Measurements from ENCODE around the gene MTSS2.
"Not testable (repeated sequence)": the region's sequence is repeated elsewhere in the genome, so short reads cannot be mapped to it uniquely, and the experiment has no call there.

Gene MTSS2

DNA sequence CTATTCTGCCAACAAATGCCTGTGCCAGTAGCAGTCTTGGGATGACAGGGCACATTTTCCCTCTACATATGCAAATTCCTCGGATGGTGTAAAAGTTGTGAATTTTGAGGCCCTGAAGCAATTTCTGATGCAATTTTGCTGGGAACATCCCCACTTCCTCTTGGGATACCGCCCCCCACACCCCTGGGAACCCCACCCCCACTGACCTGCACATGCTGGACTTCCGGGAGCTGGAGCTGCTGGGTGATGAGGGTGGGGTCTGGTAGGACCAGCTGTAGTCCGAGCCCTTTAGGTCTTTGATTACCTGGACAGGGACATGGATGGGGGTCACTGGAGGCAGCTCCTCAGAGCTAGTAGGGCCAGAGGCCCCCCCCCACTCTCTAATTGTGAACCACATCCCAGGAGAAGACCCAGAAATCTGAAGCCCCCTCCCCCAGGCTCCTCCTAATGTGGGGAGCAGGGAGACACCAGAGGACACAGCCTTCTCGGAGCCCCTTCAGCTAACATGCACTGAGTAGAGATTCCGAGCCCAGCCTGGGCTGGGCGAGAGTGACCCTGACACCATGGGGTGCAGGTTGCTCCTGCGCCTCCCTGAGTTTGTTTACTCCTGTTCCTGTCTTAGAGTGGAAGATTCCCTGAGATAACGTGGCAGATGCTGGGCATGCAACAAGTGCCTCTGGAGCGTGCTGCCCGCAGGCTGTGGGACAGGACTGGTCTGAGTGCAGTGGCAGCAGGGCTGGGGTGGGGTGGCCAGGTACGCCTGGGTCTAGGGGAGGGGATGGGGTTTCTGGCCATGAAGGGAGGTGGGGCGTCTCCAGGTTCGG, 9.0 kb downstream of the MTSS2 start:
- no peak overlapping the region for H3K4me3 ChIP-seq (ENCODE audit: low read depth, low read length)

DNA sequence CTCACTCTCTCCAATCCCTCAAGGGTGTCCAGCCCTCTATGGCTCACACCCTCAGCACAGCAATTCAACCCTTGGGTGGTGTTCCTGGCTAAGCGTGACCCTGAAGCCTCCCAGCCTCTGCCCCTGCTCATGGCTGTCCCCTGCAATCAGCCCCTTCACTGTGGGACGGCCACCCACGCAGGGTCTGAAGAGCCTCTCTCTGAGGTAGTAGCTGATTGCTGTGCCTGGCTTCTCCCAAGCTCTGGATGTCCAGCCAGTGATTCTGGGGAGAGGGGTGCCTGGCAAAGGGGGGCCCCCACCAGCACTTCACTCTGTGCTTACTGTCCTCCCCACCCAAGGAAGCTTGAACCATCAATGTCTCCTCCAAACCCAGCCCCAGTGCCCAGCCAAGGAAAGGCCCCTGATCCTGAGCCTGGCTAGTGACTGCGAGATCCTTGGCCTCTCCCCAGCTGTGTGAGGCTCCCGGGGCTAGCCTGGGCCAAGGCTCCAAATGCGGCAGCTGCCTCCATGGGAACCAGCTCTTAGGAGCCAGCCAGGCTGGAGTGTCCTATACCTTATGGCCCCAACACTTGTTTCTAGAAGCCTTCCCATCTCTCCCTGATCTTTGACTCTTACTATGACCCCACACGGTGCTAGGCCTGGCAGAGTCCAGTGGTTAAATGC, 9.9 kb downstream of the MTSS2 start:
- no peak overlapping the region for H3K4me3 ChIP-seq (ENCODE audit: low read depth, low read length)

DNA sequence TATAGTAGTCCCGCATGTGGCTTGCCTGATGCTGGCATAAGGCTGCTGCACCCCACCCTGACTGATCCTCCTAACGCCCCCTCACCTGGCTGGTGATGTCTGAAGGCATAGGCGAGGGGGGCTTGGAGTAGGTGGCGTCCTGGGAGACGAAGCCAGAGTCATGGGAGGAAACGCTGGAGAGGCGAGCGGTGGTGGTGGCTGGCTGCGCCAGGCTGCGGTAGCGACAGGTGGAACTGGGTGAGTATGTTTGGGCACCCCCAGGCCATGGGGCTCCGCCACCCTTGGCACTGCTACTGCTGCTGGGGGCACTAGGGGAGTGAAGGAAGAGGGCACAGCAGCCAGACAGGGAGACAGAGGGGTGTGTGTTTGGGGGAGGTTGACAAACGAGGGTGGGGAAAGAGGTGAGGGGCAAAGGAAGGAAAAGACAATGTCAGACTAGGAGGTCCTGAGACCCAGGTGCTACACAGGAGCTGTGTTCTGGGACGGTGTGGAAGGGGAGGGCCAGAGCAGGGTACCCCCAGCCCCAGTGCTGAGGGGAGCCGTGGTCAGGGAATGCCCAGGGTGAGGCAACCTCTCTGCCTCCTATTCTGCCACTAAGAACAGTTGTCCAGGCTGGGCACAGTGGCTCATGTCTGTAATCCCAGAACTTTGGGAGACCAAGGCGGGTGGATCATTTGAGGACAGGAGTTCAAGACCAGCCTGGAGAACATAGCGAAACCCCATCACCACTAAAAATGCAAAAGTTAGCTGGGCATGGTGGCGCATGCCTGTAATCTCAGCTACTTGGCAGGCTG, 11.4 kb downstream of the MTSS2 start:
- no peak overlapping the region for H3K4me3 ChIP-seq (ENCODE audit: low read depth, low read length)

DNA sequence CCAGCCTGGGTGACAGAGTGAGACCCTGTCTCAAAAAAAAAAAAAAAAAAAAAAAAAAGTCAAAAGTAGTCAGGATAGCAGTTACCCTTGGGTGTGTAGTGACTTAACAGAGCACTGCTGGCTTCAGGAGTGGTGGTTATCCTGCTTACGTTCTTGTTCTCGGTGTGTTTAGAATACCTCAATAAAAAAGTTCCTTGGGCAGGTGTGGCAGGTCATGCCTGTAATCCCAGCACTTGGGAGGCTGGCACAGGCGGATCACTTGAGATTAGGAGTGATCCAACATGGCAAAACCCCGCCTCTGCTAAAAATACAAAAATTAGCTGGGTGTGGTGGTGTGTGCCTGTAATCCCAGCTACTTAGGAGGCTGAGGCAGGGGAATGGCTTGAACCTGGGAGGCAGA, 14.9 kb downstream of the MTSS2 start:
- not testable (repeated sequence) for H3K4me3 ChIP-seq (ENCODE audit: low read depth, low read length)

DNA sequence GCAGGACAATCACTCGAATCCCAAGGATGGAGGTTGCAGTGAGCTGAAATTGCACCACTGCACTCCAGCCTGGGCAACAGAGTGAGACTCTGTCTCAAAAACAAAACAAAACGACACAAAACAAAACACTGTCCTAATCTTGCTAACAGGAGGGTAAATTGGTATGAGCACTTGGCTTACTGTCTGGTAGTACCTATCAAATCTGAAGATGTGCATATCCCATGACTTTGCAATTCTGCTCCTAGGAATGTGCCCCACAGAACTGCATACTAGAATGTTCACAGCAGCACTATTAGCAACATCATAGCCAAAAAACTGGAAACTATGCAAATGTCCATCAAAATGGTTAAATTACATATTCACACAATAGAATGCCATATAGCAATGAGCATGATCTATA, 15.7 kb downstream of the MTSS2 start:
- H3K4me3 ChIP-seq (ENCODE audit: low read depth, low read length) = no peak overlapping the region

DNA sequence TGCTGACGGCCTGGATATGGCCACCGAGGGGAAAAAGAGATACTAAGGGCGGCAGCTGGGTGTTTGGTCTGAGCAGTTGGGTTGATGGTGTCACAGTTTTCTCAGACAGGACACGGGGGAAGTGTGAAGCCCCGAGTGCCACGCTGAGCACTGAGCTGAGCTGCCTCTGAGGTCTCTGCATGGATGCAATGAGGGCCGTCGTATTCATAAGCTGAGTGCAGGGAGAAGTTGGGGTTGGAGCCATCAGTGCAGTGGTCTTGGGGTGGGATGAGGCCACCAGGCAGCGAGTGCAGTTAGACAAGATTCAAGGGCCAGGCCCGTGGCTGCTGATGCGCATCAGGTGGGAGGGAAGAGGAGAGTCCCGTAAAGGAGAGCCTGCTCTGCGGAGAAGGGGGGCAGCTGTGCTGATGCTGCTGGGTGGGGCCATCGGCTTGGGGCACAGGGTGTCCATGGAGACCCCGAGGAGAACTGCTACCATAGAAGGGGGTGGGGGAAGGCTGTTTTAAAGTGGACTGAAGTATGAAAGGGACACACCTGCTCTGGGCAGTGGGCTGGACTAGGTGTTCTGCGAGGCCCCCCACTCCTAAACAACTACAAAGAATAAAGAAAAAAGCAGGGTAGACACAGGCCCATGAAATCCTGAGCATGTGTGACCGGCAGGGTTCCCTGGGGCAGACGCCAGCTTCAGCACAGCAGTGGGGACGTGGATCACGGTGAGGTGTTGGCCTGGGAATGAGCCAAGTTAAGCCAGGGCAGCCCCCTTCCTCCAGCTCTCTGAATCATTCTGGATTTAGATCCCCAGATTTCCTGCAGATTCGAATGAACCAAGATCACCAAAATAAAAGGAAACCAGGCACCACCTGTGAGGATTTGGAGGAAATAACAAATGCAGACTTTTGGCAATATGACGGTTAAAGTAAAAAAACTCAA, 19.8 kb downstream of the MTSS2 start:
- no peak overlapping the region for H3K4me3 ChIP-seq (ENCODE audit: low read depth, low read length)

DNA sequence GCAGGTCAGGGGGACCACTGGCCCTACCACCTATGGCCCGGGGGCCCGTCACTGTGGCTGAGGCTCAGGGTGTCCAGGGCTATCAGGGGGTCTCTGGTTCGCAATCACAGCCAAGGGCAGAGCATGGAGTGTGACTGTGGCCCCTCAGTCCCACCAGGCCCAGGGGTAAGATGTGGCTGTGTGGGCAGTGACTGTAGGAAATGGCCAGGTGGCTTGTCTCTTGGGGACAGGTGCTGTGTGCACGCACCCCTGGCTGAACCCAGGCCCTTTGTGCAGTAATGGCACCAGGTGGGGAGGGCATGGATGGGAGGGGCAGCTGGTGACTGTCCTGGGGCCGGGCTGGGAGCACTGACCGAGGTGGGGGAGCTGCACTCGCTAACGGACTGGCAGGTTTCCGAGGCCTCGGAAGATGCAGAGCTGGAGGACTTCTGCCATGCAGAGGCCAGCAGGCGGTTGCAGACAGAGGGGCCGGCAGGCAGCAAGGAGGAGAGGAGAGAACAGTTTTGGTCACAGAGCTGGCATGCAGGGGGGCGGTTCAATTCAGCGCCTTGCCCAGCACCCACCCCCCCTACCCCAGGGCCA, 20.6 kb downstream of the MTSS2 start:
- H3K4me3 ChIP-seq (ENCODE audit: low read depth, low read length) = no peak overlapping the region

DNA sequence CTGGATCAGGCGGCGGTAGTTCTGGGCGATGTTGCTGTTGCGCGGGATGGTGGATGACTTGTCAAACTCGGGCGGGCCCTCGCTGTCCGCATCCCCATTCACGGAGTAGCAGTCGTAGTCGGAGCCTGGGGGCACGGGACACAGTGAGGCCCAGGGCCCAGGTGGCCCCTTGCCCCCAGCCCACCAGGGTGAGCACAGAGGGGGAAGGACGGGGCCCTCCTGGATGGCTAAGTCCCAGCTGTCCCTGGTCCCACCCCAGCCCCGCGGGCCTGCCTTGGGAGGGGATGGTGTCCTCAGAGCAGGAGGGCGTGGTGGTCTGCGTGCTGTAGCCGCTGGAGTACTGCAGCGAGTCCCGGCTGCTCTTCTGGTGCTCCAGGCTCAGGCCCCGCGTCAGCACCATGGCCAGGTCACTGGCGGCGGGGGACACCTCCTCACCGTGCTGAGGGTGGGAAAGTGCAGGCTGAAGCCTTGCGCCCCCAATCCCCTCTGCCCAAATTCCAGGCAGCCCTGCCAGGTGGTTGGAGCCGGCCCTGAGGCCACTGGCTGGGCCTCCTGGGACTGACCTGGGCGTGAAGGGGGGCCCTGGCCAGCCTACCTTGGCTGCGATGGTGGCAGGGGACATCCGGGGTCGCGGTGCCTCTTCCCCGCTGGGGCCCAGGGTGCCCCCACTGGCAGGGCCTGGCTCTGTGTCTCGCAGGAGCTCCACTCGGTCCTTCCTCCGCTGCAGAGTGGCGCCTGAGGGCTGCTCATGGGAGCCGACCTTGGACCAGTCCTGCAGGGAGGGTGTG, 21.3 kb downstream of the MTSS2 start:
- no peak overlapping the region for H3K4me3 ChIP-seq (ENCODE audit: low read depth, low read length)

DNA sequence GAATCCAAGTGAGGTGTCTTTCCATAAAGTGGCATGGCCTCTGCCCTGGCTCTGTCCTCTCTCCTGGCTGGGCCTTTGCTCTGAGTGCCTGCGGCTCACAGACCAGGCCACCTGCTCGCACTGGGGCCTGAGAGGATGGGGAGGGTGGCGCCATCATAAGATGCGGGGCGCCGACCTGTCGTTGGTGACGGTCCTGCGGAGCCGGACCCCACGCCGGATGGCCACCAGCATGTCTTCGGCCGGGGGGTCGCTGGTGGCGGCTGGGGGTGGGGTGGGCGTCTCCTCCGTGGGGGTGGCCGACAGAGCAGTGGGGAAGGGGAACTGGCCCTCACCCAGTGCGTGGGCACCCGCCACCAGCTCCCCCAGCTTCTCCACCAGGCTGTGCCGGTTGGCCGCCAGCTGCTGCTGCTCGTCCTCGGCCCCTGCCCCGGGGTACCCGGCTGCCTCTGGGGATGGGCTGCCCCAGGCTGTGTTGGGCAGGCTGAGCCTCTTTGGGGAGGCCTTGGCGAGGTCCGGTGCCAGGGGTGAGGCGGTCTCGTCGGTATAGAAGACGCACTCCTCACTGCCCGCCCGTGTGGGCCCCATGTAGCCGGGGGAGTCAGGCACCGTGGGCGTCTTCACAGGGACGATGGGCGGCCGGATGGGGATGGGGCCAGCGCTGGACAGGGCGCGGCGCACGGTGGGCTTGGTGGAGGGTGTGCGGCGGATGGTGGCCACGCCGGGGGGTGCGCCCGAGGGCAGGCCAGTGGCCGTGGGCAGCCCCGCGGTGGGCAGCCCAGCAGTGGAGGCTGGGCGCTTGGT, 22.1 kb downstream of the MTSS2 start:
- no peak overlapping the region for H3K4me3 ChIP-seq (ENCODE audit: low read depth, low read length)

DNA sequence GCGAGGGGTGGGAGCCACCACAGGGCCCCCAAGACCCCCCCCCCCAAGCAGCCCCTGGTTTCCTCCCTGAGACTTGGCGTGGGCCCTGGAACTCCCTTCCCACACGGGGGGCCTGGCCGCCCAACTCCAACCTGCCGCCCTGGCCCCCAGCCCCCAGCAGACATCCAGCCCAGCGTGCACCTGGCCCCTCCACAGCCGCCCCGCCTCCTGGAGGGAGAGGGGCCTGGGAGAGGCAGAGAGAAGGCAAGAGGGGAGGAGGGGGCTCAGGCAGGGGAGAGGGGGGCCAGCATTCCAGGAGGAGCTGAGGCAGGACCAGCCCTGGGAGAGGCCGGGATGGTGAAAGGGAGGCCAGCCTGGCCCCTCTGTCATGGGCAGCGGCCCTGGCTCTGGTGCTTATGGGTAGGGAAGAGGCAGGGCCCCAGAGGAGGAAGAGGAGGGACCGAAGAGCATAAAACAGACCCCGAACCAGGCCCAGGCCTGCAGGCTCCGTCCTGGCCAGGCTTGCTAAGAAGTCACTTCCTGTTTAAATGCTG, 22.8 kb downstream of the MTSS2 start:
- no peak overlapping the region for H3K4me3 ChIP-seq (ENCODE audit: low read depth, low read length)

DNA sequence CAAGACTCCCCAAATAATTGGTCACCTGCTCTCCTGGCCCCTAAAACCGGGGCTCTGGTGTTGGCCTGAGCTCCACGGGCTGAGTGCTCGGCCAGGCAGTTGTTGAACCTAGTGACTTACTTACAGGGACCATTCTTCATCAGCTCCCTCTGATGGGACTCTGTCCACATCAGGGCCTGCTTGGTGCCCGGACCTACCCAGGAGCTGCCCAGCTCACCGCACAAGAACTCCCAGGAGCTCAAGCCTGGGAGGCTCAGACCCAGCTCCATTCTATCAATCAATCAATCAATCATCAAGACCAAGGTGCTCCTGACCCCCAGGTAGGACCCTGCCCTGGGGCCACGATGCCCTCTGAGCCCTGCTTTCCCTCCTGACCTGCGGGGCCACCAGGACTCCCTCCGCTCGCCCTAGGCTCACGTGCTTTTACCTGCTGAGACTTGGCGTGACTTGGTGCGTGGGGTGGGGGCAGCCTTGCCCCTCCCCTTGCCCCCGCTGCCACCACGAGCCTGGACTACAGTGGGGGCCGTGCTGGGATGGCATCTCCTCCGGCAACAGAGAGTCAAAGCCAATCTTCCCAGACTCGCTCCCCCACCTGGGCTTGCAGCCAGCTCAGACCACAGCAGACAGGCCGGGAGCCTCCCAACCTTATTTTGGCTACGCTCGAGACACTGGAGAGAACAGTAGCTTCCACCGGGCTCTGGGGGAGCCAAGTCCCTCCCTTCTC, 23.8 kb downstream of the MTSS2 start:
- H3K4me3 ChIP-seq (ENCODE audit: low read depth, low read length) = no peak overlapping the region

DNA sequence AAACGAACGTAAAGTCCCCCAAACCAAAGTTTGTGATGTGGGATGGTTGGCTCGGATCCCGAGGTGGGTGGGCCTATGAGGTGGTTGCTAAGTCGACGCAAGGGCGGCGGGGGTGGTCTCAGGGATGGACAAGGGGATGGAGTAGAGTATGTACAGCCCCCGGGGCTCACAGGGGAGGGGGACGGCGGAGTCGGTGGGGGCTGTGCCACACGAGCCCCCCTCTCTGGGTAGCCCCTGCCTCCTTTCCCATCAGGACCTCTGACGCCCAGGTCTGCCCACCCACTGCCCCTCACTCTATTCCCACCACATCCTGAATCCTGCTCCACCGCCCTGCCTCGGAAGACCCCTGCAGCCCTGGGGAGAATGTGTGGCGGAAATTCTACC, 24.3 kb downstream of the MTSS2 start:
- H3K4me3 ChIP-seq (ENCODE audit: low read depth, low read length) = no peak overlapping the region

DNA sequence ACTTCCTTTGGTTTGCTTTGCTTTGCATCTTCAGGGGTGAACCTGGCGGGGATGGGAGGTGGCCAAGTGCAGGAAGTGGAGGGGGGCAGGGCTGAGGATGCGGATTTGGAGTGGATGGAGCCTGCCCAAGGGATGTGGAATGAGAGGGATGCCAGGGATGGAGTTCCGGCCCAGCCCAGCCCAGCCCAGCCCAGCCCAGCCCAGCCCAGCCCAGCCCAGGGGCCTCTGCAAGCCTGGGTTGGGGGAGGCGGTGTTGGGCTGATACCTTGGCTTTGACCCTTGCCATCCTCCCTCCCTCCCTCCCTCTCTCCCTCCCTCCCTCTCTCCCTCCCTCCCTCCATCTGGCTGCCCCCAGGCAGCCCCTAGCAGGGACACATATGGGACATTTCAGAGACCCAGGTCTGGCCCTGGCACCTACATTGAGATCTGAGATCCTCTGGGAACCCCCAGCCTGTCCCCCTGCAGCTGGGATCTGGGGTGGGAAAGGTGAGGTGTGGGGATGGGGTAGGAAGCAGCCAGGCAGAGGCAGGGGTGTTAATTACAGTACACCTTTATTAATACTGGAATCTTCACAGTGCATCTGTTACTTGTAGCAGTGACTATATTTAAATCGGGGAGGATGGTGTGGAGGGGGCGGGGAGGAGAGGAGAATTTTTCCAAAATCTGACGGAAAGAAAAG, 25.0 kb downstream of the MTSS2 start:
- no peak overlapping the region for H3K4me3 ChIP-seq (ENCODE audit: low read depth, low read length)

DNA sequence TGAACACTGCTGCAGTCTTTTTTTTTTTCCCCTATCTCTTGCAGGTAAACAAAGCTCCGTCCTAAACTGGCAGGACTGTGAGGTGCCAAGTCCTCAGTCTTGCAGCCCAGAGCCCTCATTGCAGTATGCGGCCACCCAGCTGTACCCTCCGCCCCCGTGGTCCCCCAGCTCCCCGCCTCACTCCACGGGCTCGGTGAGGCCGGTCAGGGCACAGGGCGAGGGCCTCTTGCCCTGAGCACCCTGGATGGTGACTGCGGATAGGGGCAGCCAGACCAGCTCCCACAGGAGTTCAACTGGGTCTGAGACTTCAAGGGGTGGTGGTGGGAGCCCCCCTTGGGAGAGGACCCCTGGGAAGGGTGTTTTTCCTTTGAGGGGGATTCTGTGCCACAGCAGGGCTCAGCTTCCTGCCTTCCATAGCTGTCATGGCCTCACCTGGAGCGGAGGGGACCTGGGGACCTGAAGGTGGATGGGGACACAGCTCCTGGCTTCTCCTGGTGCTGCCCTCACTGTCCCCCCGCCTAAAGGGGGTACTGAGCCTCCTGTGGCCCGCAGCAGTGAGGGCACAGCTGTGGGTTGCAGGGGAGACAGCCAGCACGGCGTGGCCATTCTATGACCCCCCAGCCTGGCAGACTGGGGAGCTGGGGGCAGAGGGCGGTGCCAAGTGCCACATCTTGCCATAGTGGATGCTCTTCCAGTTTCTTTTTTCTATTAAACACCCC, 25.7 kb downstream of the MTSS2 start:
- H3K4me3 ChIP-seq (ENCODE audit: low read depth, low read length) = no peak overlapping the region

DNA sequence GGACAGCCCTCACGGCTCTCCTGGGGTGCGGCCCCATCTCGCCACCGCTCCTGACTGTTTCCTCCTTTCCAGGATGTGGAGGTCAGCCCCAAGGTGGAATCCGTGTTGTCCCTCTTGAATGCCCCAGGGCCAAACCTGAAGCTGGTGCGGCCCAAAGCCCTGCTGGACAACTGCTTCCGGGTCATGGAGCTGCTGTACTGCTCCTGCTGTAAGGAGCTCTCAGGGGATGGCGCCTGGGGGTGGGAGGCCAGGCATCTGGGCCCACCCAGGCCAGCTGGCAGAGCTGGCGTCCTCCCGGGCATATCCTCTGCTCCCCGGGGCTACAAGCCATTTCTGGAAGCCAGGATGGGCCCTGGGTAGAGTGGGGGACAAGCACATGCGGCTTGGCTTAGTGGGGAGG, 26.3 kb downstream of the MTSS2 start:
- H3K4me3 ChIP-seq (ENCODE audit: low read depth, low read length) = no peak overlapping the region

DNA sequence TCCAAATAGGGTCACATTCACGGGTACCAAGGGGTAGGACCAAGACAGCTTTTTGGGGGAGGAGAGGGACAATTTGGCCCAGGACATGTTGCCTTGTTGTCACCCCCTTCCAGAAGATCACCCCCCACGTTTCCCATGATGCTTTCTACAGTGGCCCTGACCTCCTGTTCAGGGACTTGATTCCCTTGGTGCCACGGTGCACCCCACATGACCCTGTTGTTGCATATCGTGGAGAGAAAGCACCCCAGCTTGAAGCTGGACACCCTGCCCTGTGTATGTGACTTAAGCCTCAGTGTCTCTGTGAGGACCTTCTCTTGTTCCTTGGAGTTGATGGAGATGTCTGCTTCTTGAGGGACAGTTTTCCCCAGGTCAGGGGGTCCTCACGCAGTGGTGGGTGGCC, 26.9 kb downstream of the MTSS2 start:
- no peak overlapping the region for H3K4me3 ChIP-seq (ENCODE audit: low read depth, low read length)

DNA sequence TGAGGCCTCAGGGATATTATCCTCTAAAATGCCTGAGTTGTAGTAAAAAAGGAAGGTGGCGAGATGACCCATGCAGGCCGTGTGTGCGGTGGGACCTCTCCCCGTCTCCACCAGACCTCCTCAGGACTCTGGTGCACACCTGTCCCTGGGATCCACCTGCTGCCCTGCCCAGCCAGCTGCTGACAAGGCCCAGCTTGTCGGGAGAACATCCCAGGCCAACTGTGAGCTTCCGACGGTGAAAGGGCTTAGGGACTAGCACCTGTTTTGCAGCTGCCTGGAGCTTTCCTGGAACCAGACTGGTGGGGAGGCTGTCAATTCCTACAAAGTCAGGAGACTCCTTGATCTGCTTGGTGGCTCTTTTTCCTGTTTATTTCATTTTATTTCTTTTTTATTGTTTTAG, 27.9 kb downstream of the MTSS2 start:
- no peak overlapping the region for H3K4me3 ChIP-seq (ENCODE audit: low read depth, low read length)
